Kidney tubule cell (primary cell): Measurements from ENCODE around the gene HBG2.
"Not testable (repeated sequence)": the region's sequence is repeated elsewhere in the genome, so short reads cannot be mapped to it uniquely, and the experiment has no call there.

Source experiments
- DNase-seq: peaks from one replicate; pipeline ENCODE4 v3.0.0-alpha.2; 2018; ENCODE audit warnings: low spot score

Gene HBG2

DNA sequence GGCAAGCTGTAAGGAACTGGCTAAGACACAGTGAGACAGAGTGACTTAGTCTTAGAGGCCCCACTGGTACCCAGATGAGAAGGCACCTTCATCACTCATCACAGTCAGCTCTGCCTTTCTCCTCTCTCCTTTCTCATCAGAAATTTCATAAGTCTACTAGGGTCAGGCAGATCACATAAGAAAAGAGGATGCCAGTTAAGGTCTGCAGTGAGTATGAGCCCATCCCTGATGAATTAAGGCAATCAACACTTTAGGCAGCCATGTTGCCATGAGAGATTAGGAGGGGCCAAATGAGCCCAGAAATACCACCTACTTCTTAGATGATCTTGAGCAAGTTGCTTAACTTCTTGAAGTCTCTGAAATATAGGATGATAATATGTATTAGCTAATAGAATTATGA is 27.0 kb upstream of the HBG2 start:
- DNase-seq = no peak

DNA sequence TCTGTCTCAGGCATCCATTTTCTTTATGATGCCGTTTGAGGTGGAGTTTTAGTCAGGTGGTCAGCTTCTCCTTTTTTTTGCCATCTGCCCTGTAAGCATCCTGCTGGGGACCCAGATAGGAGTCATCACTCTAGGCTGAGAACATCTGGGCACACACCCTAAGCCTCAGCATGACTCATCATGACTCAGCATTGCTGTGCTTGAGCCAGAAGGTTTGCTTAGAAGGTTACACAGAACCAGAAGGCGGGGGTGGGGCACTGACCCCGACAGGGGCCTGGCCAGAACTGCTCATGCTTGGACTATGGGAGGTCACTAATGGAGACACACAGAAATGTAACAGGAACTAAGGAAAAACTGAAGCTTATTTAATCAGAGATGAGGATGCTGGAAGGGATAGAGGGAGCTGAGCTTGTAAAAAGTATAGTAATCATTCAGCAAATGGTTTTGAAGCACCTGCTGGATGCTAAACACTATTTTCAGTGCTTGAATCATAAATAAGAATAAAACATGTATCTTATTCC is 26.1 kb upstream of the HBG2 start:
- DNase-seq = peak; percentile 99

GRCh38 chr11:5279471-5280090 is 25.0 kb upstream of the HBG2 start:
- no peak for DNase-seq

DNA sequence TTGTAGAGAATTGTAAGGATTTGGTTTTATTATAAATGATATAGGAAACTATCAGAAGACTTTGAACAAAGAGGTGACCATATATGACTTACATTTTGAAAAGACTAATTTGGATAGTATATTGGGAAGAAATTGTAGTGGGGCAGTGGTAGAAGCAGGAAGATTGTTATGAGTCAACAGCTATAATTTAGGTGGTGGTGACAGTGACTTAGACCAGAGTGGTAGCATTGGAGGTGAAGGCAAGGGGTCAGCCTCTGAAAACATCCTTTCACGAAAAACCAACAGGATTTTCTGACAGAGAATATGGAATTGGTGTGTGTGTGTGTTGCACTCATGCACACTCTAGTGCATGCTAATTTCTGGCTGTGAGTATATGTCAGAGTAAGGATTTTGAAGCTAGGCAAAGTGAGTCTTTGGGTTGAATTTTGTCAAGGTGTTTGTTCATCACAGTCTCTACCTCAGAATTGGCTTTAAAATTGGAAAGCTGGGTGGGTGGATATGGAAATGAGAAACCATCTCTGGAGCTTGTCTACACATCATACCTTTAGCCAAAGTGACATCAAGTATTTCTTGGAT is 23.3 kb upstream of the HBG2 start:
- DNase-seq = no peak

GRCh38 chr11:5276697-5277096 is 22.1 kb upstream of the HBG2 start:
- DNase-seq = no peak

GRCh38 chr11:5275369-5276110 is 21.0 kb upstream of the HBG2 start:
- DNase-seq = no peak

- DNase-seq = no peak
Measured at GRCh38 chr11:5274395-5274794, 19.8 kb upstream of the HBG2 start.

DNA sequence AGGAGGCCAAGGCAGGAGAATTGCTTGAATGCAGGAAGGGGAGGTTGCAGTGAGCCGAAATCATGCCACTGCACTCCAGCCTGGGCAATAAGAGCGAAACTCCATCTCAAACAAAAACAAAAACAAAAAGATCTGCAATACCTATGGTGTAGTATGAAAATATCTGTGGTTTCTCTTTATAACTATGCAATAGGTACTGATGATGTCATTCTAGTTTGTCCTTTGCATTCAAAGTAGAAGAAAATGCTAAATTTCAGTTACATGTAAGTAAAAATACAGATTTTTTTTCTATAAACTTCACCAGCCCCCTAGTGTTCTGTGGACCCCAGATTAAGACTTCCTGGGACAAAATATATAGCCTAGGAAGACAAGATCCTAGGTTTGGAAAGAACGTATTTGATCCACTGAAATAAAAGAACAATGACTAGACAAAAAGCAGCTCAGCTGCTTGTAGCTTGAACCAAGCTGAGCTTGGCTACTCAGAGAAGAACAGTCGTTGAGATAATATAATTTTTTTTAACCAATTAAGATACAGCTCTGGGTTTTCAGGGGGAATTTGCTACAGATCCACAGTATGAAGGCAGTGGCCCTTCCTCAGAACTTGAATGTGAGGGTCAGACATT is 17.9 kb upstream of the HBG2 start:
- no peak for DNase-seq

DNA sequence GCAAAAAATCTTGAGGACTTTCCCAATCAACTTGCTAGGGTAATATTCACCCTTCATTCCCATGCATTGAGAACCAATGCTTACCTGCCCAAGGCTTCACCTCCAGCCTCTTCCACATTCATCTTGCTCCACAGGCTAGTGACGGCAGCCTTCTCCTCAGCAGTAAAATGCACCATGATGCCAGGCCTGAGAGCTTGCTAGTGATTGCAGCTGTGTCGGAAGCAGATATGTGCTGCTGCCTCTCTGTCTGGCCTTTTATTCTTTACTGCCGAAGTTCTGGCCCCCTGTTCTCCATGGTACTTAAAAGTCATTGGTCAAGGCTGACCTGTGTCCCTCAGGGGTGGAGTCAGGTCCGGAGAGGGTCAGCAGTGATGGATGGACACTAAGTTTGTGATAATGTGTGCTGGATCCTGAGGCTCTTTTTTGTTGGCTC is 15.2 kb upstream of the HBG2 start, which contains the start of gene HBE1:
Gene HBE1, minus strand, starts transcription at position 231 of the 433 bp plus-strand sequence. Its CDS starts 55 bp downstream, at position 176.
- DNase-seq = no peak

GRCh38 chr11:5267033-5267563 is 12.5 kb upstream of the HBG2 start:
- DNase-seq = no peak

DNA sequence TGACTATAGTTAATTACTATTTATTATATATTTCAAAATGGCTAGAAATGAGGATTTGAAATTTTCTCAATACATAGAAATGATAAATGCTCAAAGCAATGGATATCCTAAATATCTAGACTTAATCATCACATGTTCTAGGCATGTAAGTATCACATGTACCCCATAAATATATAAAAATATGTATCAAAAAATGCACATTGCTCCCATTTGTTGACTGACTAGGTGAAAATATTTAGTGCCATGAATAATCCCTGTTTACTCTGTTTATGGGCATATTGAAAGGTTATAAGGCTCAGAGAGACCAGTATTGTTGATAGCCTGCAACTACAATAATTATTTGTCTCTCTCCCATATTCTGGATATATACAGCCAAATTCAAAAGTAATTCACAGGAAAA is 12.0 kb upstream of the HBG2 start:
- DNase-seq = no peak

DNA sequence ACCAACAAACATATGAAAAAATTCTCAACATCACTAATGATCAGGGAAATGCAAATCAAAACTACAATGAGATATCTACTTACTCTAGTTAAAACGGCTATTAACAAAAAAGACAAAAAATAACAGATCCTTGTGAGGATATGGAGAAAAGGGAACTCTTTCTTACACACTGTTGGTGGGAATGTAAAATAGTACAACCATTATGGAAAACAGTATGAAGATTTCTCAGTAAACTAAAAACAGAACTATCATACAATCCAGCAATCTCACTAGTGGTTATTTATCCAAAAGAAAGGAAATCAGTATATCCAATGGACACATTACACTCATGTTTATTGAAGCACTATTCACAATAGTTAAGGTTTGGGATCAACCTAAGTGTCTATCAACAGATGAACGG is 11.3 kb upstream of the HBG2 start:
- DNase-seq = no peak

- DNase-seq = no peak
Measured at GRCh38 chr11:5258543-5259262, 4.1 kb upstream of the HBG2 start.

DNA sequence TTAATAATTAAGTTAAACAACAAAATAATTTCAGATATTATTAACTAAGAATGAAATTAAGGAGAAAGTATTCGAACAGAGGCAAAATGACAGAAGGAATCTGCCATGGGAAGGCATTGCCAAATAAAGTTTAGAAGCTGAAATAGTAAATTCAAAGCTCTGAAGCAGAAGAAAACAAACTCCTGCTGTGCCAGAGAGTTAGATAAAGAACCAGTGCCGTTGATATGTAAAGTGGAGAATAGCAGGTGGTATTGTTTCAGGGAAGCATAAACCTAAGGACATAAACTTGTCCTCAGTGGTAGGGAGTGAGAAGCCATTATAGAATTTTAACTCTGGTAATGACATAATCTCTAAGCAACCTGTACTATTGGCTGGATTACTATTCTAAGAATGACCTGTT is 2.7 kb upstream of the HBG2 start:
- no peak for DNase-seq

DNA sequence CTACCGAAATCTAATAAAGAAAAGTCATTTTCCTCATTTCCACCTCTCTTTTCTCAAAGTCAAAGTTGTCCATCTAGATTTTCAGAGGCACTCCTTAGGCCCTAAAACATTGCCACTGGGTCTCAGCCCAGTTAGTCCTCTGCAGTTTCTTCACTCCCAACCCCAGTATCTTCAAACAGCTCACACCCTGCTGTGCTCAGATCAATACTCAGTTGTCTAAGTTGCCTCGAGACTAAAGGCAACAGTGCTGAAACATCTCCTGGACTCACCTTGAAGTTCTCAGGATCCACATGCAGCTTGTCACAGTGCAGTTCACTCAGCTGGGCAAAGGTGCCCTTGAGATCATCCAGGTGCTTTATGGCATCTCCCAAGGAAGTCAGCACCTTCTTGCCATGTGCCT is 558 bp downstream of the HBG2 start:
- not testable (repeated sequence) for DNase-seq

DNA sequence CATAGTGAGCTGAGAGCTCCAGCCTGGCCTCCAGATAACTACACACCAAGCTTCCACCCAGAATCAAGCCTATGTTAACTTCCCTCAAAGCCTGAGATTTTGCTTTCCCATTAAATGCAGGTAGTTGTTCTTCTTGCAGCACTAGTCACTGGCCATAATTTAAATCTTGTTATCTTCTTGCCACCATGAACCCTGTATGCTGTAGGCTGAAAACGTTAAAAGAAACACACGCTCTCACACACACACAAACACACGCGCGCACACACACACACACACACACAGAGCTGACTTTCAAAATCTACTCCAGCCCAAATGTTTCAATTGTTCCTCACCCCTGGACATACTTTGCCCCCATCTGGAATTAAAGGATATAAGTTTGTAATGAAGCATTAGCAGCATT is 1.1 kb downstream of the HBG2 start:
- not testable (repeated sequence) for DNase-seq

GRCh38 chr11:5252919-5253265 is 1.7 kb downstream of the HBG2 start:
- DNase-seq = no peak

DNA sequence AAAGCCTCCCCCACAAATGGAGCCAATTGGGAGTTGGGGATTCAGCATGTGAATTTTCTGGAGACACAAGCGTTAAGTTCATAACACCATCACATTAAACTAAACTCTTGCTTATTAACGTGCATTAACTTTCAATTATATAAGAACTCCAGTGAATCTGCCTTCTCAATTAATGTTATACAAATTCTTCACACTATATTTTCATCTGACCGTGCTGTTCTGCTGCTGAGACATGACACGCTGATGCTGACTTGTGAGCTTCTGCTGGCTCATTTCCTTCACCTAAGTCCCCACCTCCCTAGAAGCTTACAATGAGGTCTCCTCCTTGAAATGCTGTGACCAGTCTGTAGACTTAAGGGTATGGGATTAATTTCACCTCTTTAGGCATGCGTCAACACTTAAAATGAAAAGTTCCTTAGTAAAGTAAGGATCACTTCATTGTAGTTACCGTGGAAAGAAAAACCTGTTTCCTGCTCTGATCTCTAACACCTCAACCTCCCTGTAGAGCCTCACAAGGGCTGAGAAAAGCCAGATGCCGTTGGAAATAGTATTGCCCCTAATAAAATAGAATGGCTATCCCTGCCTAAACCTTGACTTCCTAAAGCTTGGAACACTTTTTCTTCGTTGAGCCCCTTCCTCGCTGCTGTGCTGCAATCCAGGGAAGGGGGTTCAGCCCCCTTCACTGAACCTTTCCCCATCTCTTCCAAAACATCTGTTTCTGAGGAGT is 2.2 kb downstream of the HBG2 start:
- DNase-seq = no peak

DNA sequence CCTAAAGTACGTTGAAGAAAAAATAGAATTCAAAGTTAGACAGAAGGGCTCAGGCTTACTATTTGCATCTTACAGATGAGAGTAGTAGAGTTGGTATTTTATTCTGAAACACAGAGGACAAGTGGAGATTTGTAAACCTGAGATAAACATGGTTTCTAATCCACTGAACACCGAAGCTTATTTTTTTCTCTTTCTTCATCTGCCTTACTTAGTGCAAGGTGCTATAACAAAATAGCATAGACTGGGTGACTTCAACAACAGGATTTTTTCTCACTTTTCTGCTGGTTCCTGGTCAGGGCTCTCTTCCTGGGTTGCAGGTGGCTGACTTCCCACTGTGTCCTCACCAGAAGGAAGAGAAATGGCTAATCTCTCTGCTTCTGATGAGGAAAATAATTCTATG is 2.8 kb downstream of the HBG2 start:
- DNase-seq = no peak

DNA sequence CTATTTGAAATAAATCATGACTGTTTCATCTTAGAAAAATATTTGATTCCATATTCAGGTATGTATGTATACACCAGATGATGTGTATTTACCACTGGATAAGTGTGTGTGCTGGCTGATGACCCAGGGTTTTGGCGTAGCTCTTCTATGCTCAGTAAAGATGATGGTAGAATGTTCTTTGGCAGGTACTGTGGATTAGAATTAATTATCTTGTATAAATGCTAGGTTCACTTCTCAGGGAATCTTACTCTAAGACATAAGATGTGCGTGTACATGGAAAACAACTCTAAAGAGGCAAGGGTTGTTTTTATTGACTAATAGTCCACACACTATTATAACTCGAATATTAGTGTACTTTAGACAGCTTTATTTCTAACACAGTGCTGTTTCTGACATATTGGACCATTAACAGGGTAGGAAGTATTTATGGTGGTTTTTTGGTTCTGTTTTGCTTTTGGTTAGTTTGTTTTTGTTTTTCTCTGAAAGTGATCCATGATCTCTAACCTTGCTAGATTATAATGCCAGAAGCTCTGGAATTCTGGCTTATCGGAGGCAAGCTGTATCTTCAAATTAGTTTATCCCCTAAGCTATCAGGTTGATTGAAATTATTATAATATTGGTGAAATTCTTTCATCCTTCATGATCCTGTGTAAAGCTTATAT is 3.9 kb downstream of the HBG2 start:
- no peak for DNase-seq
